HG02884 (cell line): ENCODE data around the gene NKAIN2.

Experiments used
- ATAC-seq: cut with Tn5 transposase; IDR thresholded peaks from one replicate; pipeline ENCODE4 v1.9.1; 2021; ENCODE audit warnings: mild to moderate bottlenecking, moderate library complexity; ENCODE audit not compliant: unreplicated experiment

Gene NKAIN2

GRCh38 chr6:124478906-124479305 lies 675.2 kb downstream of the NKAIN2 start:
- no peak for ATAC-seq

GRCh38 chr6:124479991-124480430 lies 676.3 kb downstream of the NKAIN2 start:
- ATAC-seq = no peak

DNA sequence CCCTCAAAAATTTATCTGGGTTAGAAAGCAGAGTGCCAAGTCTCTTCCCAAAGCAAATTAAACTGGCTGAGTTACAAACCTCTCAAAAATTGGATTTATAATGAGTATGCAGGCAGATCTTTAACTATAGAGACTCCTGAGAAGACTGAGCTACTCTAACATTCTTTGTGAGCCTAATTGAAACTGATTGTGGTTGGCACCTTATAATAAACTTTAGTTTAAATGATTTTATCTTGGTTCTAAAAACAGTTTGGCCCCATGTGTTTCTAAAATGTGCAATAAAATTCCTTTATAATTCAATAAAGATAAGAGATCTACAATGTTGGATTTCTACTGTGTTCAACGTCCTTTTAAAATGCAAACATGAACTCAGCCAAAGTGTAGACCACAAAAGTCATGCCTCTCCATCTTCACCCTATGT lies 678.4 kb downstream of the NKAIN2 start:
- no peak for ATAC-seq

GRCh38 chr6:124487623-124488431 lies 684.2 kb downstream of the NKAIN2 start:
- no peak for ATAC-seq

DNA sequence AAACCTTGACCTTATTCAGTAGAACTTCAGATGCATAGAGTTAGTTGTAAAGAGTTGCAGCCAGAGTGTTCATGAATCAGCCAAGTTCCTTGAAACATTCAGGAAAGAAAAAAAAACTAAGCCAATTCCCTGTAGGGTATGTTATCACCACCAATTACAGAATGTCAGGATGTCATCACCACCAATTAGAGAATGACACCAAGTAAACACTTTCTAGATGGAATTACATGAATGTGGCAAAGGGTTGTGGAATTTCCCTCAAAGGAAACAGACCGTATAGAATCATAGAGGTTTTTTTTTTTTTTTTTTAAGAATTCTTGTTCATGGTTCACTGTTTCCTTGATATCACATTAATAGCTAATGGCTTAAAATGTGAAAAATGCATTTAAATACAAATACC lies 686.5 kb downstream of the NKAIN2 start:
- ATAC-seq = no peak

- no peak for ATAC-seq
Observed at GRCh38 chr6:124493259-124493658, 689.6 kb downstream of the NKAIN2 start.

DNA sequence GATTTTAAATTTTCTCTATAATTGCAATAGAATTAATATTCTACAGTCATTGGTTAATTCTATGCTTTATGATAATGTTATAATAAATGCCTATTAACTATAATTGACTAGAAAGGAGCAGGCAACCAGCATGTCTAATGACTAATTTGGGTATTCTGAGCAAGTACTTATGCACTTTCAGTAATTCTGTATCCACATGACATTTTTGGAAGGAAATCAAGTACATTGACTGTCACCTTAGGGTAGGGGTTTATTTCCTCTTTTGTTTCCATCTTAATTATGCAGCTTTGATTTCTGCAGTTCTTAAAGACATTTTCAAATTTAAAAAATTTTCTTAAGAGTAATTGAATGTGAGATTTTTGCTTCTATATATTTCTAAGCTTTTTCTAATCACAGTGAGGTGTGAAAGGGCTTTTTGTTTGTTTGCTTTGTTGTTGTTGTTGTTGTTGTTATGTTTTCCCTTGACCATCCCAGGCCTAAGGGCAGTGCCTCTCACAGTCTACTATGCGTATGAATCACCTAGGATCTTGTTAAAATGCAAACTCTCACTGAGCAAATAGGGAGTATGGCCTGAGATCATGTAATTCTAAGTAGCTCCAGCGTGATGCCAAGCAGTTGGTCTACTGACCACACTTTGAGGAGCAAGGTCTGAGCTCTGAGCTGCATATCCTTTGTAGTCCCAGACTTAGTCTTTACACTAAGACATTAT lies 691.4 kb downstream of the NKAIN2 start:
- ATAC-seq = no peak

GRCh38 chr6:124495665-124496190 lies 692.1 kb downstream of the NKAIN2 start:
- no peak for ATAC-seq

DNA sequence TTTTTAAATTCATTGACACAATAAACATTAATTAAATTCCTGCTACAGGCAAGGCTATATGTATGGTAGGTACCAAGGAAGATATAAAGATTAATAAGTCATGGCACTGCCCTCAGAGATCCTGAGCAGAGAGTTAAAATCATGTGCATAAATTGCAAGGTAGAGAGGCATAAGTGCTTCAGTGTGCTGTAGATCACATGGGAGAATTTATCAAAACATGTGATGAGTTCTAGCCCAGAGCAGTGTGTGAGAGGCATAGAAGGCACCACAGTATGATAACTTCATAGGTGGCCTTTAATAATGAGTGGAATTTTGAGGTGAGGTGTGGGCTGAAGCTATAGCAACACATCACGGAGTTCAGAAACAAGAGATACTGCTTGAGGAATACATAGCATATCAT lies 692.7 kb downstream of the NKAIN2 start:
- ATAC-seq = no peak

DNA sequence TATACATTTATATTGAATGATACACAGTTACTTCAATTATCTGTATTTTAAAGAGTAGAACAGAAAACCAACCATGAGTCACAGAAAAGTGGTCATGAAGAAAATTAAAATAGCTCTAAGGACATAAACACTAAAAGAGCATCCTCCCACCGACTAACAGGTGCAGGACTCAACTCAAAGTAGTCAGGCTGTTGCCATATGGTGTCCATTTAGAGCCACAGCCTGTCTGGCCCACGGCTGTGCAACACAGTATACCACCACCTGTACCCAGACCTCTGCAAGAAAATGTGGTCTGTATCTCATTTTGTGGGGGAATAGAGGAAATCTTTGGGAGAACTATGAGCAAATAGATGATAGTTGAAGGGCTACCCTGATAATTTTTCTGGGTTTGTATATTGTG lies 708.8 kb downstream of the NKAIN2 start:
- no peak for ATAC-seq

GRCh38 chr6:124517339-124517738 lies 713.7 kb downstream of the NKAIN2 start:
- no peak for ATAC-seq

DNA sequence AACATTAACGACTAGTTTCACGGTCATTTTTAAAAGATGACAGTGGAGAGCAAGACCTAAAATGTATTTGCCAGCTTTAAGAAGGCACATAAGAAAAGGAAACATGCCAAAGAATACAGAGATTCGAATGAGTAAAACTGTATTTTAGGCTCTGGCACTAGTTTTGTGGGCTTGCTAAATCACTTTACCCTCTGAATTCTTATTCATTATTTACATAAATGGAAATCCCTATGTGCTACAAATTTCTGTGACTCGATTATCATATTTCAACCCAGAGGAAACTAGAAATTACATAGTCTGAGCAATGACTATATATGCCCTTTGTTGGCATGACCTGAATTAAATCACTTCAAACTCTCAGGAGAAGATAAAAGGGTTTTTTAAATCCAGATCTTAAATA lies 716.8 kb downstream of the NKAIN2 start:
- no peak for ATAC-seq

DNA sequence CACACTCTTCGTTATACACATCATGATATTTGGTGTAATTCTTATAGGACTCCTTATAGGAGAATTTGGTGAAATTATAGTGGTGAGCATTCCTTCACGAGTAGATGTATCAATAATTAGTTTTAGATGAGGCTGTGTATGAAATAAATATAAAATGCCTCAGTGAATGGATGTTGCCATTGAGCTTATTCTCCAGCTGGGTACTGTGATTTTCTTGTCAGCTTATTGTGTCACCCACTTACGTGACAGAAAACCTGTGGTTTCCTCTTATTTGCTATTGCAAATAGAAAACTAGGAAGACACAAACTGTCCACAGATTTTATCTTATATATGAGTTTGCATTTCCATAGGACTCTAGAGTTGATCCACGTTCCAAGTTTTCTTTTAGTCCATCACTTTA lies 718.7 kb downstream of the NKAIN2 start:
- ATAC-seq = no peak

GRCh38 chr6:124524491-124525200 lies 721.0 kb downstream of the NKAIN2 start:
- ATAC-seq = no peak

GRCh38 chr6:124530926-124531325 lies 727.3 kb downstream of the NKAIN2 start:
- no peak for ATAC-seq

- no peak for ATAC-seq
Observed at GRCh38 chr6:124535299-124535698, 731.6 kb downstream of the NKAIN2 start.

GRCh38 chr6:124535746-124536145 lies 732.1 kb downstream of the NKAIN2 start:
- ATAC-seq = no peak

DNA sequence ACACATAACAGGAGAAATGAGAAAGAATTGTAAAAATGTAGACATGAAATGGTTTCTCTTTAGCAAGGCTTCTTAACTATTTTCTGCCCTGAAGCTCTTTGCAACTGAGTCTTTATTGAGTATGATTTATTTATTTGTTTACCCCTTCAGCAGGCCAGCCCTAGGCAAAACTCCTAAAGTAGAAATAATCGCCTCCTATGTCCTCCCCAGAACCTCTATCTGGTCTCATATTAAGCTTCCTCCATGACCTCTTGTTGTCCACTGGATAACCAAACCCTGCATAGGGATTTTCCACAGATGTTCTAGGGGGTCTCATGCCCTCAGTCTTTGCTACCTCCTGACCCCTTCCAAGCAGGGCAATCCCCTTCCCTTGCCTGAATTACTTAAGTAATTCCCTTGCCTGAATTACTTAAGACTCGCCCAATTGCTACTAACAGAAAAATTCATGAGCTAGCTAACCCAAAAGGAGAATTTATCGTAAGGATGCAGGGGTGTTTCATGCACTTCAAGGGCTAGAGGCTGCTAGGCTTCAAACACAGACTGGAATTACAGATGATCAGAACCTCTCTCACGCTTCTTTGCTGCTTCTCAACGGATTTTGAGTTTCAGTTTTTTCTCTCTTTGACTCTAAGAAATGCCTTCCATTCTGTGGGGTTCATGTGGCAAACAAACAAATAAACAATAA lies 732.6 kb downstream of the NKAIN2 start:
- no peak for ATAC-seq

- no peak for ATAC-seq
Observed at GRCh38 chr6:124536842-124537191, 733.2 kb downstream of the NKAIN2 start.

GRCh38 chr6:124539096-124539495 lies 735.4 kb downstream of the NKAIN2 start:
- no peak for ATAC-seq

DNA sequence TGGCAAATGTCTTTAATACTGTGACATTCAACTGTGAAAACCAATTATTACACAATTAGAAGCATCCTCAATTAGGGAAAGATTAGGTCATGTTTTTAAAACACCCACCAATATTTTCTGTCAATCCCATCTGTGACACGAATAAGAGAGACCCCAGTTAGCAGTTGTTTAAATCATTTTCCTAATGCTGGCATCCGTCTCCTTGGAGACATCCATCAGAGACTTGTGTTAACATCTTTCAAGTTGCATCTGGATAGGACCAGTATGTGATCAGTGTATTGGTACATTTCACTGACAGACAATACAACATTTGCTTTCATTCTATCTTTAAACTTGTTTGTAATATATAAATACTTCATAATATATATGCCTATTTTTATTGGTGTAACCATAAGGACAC lies 737.9 kb downstream of the NKAIN2 start:
- ATAC-seq = no peak
